B cell (primary cell): ENCODE measurements around the gene ADRB1.

Experiments used
- CTCF ChIP-seq: fragments of 200-600 bp; IDR thresholded peaks from one replicate; pipeline ENCODE4 v1.8.0; 2022; ENCODE audit warnings: antibody characterized with exemption, mild to moderate bottlenecking
- EZH2 ChIP-seq: IDR thresholded peaks from 2 replicates; pipeline ENCODE4 v1.6.1; 2012; ENCODE audit warnings: borderline replicate concordance, low read depth, mild to moderate bottlenecking, moderate library complexity, low read length; ENCODE audit not compliant: insufficient read depth, poor library complexity, severe bottlenecking

- TF ChIP-seq CTCF (no peak), EZH2 (no peak)
Measured at GRCh38 chr10:114081911-114082583, 38.4 kb downstream of the ADRB1 start.
